ENCODE measurements around the gene SPATA1.

SPATA1 gene, protein sequence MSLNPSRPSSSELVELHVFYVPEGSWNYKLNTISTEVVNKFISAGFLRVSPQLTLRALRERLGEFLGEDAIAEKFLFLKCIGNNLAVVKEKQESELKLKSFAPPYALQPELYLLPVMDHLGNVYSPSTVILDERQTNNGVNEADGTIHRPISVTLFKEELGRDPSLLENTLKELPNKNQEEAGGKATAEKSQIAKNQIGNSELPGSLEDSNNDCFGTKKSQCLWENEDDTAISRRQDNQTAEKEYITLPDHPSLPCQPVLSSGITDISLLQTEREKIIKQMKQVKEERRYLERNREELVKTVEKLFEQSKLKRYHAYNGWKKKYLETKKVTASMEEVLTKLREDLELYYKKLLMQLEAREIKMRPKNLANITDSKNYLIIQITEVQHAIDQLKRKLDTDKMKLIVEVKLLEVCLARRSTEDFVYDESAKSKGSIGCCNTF

DNA sequence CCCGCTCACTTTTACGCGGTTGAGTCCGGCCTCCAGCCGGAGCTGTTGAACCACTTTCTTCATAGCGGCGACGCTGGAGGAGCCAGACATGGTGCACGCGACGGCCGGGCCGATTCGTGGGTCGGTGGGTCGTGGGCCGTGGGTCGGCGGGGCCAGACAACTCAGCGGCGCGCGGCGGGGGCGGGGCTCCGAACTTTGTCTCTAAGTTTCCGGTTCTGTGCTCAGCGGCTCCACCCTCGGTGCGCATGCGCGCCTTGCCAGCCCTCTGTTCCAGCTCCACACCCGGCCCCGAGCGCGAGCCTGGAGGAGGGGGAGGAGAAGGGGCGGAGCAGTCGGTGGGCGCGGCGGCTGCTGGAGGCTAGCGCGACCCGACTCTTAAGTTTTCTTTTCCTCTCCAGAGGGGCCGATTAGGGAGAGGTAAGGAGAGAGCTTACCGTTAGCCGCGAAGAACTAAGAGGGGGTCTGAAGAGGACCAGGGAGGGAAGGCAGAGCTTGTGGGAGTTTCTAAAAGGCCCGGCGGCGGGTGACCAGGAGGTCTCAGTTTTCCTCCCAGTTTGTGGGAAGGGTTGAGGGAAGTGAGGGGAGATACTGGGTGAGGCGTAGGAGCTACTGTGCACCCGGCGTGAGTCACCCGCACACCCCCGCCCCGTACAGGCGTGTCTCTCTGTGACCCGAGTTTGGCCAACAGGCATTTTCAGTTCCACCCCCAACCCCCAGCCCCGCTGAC, at the start of gene SPATA1, which contains the start of gene GNG5:
TSS of gene SPATA1 (plus strand) at position 385 of the 727 bp plus-strand sequence. CDS start 9,974 bp downstream, outside the sequence.
TSS of gene GNG5 (minus strand) at position 580 of the 727 bp plus-strand sequence. CDS start at position 90, 490 bp downstream.
- TF ChIP-seq, protein P1, sequence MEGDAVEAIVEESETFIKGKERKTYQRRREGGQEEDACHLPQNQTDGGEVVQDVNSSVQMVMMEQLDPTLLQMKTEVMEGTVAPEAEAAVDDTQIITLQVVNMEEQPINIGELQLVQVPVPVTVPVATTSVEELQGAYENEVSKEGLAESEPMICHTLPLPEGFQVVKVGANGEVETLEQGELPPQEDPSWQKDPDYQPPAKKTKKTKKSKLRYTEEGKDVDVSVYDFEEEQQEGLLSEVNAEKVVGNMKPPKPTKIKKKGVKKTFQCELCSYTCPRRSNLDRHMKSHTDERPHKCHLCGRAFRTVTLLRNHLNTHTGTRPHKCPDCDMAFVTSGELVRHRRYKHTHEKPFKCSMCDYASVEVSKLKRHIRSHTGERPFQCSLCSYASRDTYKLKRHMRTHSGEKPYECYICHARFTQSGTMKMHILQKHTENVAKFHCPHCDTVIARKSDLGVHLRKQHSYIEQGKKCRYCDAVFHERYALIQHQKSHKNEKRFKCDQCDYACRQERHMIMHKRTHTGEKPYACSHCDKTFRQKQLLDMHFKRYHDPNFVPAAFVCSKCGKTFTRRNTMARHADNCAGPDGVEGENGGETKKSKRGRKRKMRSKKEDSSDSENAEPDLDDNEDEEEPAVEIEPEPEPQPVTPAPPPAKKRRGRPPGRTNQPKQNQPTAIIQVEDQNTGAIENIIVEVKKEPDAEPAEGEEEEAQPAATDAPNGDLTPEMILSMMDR (IDR thresholded peaks at IDR 0.05; ENCODE audit: control insufficient read depth, extremely low read depth, insufficient read depth) = no peak
- DNase-seq (ENCODE audit: low read depth) = peak; percentile 81
- peak within 1 kb of the TSS; percentile 85 for H3K4me3 ChIP-seq (ENCODE audit: low read depth, low read length)

DNA sequence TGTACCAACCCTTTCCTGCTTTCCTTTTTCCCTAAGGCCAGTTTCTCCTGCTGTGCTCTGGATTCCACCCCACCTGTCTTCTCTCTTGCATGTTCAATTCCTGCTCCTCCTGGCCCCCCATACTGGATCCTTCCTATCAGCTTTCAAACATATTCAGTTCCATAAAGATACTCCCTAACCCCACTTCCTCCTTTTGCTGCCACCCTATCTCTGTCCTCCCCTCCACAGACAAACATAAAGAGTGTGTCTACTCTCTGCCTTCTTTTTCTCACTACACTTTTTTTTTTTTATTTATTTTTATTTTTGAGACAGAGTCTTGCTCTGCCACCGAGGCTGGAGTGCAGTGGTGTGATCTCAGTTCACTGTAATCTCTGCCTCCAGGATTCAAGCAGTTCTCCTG, 44.1 kb upstream of the SPATA1 start:
- DNase-seq (ENCODE audit: low read depth) = no peak
- H3K4me3 ChIP-seq (ENCODE audit: low read depth, low read length) = no peak overlapping the region
- TF ChIP-seq, protein P1 (IDR thresholded peaks at IDR 0.05; ENCODE audit: control insufficient read depth, extremely low read depth, insufficient read depth) = no peak

DNA sequence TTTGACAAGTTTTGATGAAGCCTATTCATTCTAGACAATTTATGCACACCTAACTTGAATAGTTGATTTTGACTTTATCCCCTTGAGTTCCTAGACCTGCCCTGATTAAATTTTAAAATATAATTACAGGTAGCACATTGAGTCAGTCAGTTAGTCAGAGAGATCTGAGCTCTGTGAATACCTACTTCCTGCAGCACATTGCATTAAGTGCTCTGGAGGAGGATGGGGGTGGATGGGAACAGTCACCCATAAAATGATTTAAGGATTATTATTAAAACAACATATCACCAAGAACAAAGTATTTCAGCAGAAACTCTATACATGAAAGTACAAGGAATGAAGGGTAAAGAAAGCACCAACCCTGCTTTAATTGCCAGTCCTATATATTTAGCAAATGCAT, 38.9 kb upstream of the SPATA1 start:
- no peak for DNase-seq (ENCODE audit: low read depth)
- TF ChIP-seq, protein P1 (IDR thresholded peaks at IDR 0.05; ENCODE audit: control insufficient read depth, extremely low read depth, insufficient read depth) = no peak
- H3K4me3 ChIP-seq (ENCODE audit: low read depth, low read length) = no peak overlapping the region

DNA sequence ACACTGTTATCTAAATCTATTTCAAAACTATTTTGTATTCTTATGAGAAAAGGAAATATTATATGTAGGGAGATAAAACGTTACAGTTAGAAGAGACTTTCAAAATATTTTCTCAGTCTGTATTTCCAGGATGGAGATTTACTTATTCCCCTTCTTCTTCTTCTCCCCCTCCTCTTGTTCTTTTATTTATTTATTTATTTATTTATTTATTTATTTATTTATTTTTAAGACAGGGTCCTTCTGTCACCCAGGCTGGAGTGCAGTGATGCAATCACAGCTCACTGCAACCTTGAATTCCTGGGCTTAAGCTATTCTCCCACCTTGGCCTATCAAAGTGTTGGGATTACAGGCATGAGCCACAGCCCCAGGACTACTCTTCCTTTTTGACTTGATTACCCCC, 30.0 kb upstream of the SPATA1 start:
- no peak for DNase-seq (ENCODE audit: low read depth)
- TF ChIP-seq, protein P1 (IDR thresholded peaks at IDR 0.05; ENCODE audit: control insufficient read depth, extremely low read depth, insufficient read depth) = no peak
- no peak overlapping the region for H3K4me3 ChIP-seq (ENCODE audit: low read depth, low read length)

DNA sequence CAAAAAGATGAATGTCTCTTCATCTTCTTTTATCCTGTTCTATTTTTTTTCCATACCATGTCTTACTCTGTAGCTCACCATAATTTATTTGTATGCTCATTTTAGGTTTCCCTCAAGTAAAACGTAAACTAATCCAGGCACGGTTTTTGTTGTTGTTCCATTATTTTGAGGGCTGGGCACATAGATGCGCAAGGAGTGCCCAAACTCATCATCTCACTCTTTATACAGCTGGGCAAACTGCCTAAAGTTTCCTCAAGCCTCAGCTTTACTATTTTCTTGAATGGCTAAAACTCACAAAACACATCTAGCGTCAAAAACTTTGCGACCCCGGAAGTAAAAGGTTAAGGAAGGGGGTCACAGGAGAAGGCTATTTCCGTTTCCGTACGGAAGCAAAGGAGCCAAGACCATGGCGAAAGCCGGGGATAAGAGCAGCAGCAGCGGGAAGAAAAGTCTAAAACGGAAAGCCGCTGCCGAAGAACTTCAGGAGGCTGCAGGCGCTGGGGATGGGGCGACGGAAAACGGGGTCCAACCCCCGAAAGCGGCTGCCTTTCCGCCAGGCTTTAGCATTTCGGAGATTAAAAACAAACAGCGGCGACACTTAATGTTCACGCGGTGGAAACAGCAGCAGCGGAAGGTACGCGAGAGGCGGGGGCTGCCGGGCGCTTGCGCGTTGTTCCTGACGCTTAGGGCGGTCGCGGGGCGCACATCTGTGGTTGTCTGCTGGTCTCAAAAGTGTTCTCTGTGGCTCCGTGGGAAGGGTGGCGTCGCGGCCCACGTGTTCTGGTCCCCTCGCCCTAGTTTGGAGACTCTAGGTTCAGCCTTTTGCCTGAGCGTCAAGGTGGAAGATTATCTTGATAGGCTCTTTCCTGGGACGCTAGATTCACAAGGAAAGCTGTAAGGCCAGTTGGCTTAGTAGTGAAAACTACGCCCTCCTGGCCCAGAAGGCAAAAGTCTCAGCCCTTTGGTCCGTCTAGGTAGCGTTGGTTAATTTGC, 27.0 kb upstream of the SPATA1 start, which contains the start of gene RPF1:
TSS of gene RPF1 (plus strand) at position 391 of the 993 bp plus-strand sequence. CDS start at position 407, 16 bp downstream.
- TF ChIP-seq, protein P1 (IDR thresholded peaks at IDR 0.05; ENCODE audit: control insufficient read depth, extremely low read depth, insufficient read depth) = peak; percentile 18; the same call in 1 of the 2 replicates
- DNase-seq (ENCODE audit: low read depth) = peak; percentile 65
- peak within 1 kb of the TSS; percentile 72 for H3K4me3 ChIP-seq (ENCODE audit: low read depth, low read length)

DNA sequence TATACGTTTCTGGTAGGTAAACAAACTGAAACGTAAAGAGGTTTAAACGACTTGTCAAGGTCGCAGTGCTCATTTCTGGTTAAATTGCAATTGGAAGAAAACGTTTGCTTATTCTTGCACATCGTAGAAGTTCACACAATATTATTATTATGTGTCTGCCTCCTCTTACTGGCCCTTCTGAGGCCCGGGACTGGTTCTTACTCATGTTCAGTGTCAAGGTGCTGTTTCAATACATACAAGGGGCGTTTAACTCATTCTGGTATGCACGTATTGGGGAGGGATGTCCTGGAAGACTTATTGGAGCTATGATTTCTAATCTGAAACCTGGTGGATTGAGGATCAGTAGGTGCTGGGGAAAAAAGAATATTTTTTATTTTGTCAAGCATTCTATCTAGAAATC, 26.2 kb upstream of the SPATA1 start:
- TF ChIP-seq, protein P1 (IDR thresholded peaks at IDR 0.05; ENCODE audit: control insufficient read depth, extremely low read depth, insufficient read depth) = no peak
- peak overlapping the region; percentile 72 for H3K4me3 ChIP-seq (ENCODE audit: low read depth, low read length)
- no peak for DNase-seq (ENCODE audit: low read depth)
